ENCODE measurements around the gene EPB41L1.
"Not testable (repeated sequence)": the region's sequence is repeated elsewhere in the genome, so short reads cannot be mapped to it uniquely, and the experiment has no call there.

Gene EPB41L1

DNA sequence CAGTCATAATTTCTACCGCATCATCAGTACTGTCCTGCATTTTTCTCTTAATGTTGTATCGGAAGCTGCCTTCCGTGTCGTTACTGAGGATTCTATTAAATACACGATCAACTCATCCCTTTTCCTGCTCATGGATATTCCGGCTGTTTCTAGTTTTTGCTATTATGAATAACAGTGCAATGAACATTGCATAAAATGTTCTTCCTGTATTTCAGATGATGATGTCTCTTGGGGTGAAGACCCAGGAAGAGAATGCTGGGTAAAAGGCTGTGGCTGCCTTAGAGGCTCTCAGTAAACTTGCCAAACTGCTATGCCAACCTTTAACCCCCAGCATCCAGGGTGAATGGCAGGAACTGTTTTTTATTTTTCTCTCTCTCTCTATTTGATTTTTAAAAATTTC, 24.1 kb upstream of the EPB41L1 start:
- H3K4me3 ChIP-seq (replicated peaks; ENCODE audit: low read depth, low read length): no peak overlapping the region
- TF ChIP-seq, protein P1, sequence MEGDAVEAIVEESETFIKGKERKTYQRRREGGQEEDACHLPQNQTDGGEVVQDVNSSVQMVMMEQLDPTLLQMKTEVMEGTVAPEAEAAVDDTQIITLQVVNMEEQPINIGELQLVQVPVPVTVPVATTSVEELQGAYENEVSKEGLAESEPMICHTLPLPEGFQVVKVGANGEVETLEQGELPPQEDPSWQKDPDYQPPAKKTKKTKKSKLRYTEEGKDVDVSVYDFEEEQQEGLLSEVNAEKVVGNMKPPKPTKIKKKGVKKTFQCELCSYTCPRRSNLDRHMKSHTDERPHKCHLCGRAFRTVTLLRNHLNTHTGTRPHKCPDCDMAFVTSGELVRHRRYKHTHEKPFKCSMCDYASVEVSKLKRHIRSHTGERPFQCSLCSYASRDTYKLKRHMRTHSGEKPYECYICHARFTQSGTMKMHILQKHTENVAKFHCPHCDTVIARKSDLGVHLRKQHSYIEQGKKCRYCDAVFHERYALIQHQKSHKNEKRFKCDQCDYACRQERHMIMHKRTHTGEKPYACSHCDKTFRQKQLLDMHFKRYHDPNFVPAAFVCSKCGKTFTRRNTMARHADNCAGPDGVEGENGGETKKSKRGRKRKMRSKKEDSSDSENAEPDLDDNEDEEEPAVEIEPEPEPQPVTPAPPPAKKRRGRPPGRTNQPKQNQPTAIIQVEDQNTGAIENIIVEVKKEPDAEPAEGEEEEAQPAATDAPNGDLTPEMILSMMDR (IDR thresholded peaks at IDR 0.05; ENCODE audit: low read length, missing control alignments): no peak
- DNase-seq (ENCODE audit: low read depth): no peak

DNA sequence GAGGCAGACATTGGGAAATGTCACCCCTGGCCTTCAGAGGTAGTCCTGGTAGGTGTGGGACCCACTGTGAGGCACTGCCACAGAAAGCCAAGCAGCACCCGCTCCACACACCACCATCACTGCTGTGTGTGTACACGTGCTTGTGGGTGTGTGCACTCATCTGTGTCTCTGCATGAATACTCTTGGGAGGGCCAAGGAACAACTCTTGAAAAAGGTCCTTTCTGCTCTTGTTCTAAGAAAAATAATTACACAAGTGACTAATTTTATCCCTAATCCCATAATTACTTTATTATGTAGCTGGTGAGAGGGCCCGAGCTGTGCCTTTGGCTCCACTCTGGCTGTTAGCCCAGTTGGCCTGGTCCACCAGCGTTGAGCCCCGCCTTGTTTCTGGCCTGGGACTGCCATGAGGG, 21.7 kb upstream of the EPB41L1 start:
- TF ChIP-seq, protein P1 (IDR thresholded peaks at IDR 0.05; ENCODE audit: low read length, missing control alignments): no peak
- no peak overlapping the region for H3K4me3 ChIP-seq (replicated peaks; ENCODE audit: low read depth, low read length)
- no peak for DNase-seq (ENCODE audit: low read depth)

DNA sequence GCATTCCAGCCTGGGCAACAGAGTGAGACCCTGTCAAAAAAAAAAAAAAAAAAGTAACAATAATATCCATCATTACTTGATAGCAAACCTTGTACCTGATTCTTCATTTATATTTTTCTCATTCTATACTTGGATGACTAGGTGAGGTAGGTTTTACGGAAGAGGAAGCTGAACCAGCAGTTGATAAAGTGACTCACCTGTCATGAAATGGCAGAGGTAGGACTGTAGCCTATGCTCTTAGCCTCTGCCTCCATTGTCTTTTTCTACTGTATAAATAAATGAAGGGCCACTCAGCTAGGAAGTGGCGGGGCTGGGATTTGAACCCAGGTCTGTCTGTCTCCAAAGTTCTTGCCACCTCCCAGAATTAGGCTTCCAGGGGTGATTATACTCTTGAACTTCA, 20.7 kb upstream of the EPB41L1 start:
- TF ChIP-seq, protein P1 (IDR thresholded peaks at IDR 0.05; ENCODE audit: low read length, missing control alignments): no peak
- DNase-seq (ENCODE audit: low read depth): no peak
- no peak overlapping the region for H3K4me3 ChIP-seq (replicated peaks; ENCODE audit: low read depth, low read length)

DNA sequence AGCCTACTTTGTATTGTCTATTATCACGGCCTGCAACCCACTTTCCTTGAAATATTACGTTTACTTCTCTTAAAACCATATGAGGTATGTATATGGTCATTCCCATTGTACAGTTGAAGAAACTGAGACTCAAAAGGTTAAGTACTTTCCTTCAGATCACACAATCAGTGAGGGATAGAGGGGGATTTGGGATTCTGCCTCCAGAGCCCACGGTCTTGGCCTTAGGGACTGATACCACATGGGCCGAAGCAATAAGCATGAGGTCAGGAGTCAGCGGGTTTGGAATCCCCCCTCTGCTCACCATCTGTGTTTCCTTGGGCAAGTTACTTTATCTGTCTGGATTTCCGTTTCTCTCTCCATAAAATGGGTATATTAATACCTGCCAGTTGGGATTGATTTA, 19.4 kb upstream of the EPB41L1 start:
- no peak overlapping the region for H3K4me3 ChIP-seq (replicated peaks; ENCODE audit: low read depth, low read length)
- TF ChIP-seq, protein P1 (IDR thresholded peaks at IDR 0.05; ENCODE audit: low read length, missing control alignments): no peak
- DNase-seq (ENCODE audit: low read depth): no peak

DNA sequence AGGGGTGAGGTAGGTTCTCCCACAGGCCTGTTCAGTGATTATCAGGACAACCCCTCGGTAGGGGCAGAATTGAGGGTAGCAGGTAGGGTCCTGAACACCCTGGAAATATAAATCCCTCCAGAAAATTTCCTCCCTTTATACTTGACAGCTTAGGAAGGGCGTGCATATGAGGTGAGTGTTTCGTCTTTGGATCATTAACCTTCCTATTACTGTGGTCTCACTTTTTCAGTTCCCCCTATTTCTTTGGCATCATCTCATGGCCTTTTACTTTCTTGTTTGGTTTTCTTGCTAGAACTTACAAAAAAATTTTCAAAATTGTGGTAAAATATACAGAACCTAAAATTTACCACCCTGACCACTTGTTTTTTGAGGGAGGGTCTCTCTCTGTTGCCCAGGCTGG, 18.7 kb upstream of the EPB41L1 start:
- DNase-seq (ENCODE audit: low read depth): no peak
- TF ChIP-seq, protein P1 (IDR thresholded peaks at IDR 0.05; ENCODE audit: low read length, missing control alignments): no peak
- H3K4me3 ChIP-seq (replicated peaks; ENCODE audit: low read depth, low read length): no peak overlapping the region

DNA sequence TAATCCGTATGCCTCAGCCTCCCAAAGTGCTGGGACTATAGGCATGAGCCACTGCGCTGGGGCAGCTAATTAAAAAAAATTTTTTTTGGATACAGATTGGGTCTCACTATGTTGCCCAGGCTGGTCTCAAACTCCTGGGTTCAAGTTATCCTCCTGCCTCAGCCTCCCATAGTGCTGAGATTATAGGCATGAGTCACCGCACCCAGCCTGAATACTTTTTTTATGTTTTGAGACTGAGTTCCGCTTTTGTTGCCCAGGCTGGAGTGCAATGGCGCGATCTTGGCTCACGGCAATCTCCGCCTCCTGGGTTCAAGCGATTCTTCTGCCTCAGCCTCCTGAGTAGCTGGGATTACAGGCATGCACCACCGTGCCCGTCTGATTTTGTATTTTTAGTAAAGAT, 17.2 kb upstream of the EPB41L1 start:
- not testable (repeated sequence) for H3K4me3 ChIP-seq (replicated peaks; ENCODE audit: low read depth, low read length); DNase-seq (ENCODE audit: low read depth)

DNA sequence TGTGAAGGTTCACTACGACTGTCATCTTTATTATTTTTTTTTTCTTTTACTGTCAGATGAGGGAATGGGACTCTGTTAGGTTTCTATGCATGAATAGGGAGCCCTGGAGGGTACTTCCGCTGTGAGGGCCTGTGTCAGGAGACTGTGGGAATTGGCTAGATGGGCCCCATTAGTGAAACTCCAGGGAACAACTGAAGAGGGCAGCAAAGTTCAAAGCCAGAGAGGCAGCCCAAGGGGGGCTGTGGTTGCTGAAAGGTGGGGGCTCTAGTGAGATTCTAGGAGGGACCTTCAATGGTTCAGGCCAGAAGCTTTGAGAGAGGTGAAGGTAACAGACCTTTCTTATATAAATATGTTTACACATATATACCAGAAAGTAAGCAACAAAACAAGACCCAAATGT, 13.2 kb upstream of the EPB41L1 start:
- TF ChIP-seq, protein P1 (IDR thresholded peaks at IDR 0.05; ENCODE audit: low read length, missing control alignments): no peak
- no peak overlapping the region for H3K4me3 ChIP-seq (replicated peaks; ENCODE audit: low read depth, low read length)
- no peak for DNase-seq (ENCODE audit: low read depth)

DNA sequence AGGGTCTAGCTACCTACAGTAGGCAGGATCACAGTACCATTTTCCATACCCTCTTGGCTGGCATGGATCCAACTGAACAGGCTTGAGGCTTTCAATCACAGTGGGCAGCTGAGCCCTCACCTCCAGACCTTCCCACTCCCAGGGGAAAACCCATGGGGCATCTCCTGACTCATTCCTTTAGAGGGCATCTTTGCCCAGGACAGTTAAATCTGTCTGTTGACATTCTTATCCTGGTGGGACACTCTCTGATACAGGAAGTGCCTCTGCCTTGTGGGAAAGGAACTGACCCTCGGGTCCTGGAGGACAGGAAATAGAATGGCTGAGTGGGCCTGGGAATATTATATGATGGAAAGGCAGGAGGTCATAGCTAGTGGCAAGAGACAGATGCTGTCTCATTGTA, 10.2 kb upstream of the EPB41L1 start:
- TF ChIP-seq, protein P1 (IDR thresholded peaks at IDR 0.05; ENCODE audit: low read length, missing control alignments): no peak
- no peak for DNase-seq (ENCODE audit: low read depth)
- no peak overlapping the region for H3K4me3 ChIP-seq (replicated peaks; ENCODE audit: low read depth, low read length)

Measured in fibroblast of pulmonary artery (primary cell).